Hematopoietic multipotent progenitor cell treated with erythropoietin and hydrocortisone succinate and interleukin-3 and kit ligand, for 4 days (in vitro differentiated cells): ENCODE measurements around the gene TESK2.
A peak's percentile ranks its signal among the peaks of the same experiment; 100 is the strongest.
"Not testable (repeated sequence)": the region's sequence is repeated elsewhere in the genome, so short reads cannot be mapped to it uniquely, and the experiment has no call there.

Experiments used
- DNase-seq: peaks from one replicate; pipeline ENCODE4 v3.0.0-alpha.2; 2015

Gene TESK2

DNA sequence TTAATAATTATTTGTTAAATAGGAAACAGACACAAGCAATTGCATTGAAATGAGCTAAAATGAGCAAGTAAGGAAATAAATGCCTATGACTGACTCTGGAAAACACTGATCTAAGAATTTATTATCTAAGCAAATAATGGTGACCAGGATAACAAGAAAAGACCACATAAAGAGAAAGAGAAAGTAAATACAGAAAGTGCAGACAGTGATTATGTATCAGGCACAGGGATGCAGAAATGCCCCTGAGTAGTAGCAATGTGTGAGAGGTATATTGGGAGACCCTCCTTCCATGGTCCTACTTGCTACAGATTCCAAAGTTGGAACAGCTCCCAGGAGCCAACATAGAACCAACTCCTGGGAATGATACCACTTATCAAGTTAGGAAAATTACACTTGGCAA, 117.4 kb downstream of the TESK2 start:
- DNase-seq, result no peak

- DNase-seq, result no peak
These were observed 120.4 kb downstream of the TESK2 start for GRCh38 chr1:45370575-45370974.

DNA sequence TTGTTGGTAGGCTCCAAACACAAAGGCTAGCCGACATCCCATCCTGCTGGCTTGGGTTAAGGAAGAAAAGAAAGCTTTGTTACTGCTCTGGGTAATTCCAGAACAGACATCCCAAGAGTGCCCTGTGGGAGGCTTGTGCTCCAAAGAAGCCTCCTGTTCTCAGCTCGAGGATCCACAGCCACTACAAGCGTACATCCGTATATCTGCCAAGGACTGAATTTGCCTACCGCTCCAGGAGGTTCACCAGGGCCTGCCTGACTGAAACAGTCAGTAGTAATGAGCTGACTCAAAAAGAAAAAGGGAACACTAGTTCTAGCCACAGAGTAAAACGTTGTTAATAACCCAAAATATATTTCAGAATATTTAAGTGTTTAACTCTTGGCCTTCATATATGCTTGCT, 125.9 kb downstream of the TESK2 start:
- DNase-seq, result no peak

DNA sequence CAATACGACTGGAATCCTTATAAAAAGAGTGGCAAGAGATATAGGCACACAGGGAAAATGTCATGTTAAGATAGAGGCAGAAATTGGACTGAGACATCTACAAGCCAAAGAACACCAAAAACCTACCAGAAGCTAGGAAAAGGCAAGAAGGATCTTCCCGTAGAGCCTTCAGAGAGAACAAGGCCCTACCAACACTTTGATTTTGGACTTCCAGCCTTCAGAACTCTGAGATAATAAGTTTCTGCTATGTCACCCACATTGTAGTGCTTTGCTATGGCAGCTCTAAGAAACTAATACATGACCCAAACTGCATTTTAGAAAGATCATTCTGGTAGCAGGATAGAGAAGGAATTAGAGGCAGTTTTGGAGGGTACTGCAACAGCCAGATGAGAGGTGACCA, 126.7 kb downstream of the TESK2 start:
- DNase-seq, result no peak

DNA sequence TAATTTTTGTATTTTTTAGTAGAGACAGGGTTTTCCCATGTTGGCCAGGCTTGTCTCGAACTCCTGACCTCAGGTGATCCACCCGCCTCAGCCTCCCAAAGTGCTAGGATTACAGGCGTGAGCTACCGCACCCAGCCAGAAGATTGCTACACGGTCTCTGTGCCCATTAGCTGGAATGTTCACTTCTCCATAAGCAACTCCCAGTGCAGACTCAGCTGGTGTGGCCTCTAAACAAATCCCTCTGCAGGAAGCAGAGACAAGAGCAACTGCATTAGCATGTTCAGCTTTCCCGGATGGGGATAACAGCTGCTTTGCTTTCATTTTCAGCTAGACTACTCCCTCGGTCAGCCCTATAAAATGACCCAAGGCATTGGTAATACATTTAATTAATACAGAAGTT, 130.0 kb downstream of the TESK2 start:
- not testable (repeated sequence) for DNase-seq

DNA sequence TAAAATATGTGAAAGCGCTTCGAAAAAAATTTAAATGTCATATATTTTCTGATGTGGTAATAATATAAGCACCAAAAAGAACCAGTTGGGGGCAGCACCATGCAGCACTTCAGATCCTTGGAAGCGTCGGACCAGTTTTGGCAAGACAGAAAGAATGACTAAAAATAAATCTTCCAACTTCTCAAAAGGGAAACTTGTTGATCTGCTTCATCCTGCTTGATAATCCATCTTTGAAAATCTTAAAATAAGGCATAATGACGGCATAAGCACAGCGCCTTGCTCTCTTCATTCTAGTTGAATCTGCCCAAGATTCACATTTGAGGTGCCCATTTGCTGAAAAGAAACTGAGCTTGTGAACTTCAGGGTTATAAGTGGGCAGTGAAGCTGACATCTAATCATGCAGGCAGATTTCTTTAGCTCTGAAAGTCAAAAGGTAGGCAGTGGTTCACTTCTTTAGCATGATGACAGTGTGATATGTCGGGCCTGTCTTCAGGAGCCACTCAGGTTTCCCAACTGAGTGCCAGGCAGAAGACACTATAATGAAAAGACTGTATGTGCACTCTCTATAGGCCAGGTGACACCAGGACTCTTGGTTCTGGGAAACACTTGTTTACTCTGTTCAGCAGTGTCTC, 131.0 kb downstream of the TESK2 start:
- peak; percentile 88 for DNase-seq

DNA sequence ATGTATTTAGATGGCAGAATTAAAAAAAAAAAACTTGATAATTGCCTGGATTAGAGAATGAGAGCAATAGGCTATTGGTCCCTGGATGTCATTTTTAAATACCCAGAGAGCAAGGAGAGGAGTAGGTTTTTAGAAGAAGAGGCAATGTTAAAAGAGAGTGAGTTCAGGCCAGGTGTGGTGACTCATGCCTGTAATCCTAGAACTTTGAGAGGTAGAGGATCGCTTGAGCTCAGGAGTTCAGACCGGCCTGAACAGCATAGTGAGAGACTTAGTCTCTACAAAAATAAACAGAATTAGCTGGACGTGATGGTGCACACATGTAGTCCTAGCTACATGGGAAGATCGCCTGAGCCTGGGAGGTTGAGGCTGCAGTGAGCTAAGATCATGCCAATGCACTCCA, 134.8 kb downstream of the TESK2 start:
- DNase-seq, result no peak

GRCh38 chr1:45355683-45356082, 135.3 kb downstream of the TESK2 start:
- no peak for DNase-seq

DNA sequence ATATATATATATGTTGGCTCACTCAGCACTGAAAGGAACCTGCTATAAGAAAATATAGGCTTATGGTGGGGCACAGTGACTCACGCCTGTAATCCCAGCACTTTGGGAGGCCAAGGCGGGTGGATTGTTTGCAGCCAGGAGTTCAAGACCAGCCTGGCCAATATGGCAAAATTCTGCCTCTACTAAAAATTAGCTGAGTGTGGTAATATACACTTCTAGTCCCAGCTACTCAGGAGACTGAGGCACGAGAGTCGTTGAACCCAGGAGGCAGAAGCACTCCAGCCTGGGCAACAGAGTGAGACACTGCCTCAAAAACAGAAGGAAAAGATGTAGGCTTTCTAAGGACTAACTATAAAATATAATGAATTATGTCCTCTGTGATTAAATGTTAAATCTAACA, 136.1 kb downstream of the TESK2 start:
- no peak for DNase-seq

DNA sequence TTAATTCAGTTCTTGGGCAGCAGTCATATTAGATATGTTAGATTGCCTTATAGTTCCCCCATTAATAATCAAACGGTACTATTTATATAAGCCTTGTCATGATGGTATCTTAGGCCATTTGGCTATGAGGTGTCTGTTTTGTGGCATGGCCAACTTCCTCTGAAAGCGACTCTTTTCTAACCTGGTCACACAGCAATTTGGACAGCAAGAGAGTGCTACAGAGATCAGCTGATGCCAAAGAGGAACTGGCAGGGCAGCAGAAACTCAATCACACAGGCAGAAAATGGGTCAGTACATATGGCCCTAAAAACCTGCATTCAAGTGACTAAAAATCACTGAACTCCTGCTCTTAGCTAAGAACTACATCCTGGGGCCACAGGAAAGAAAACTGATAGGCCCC, 137.3 kb downstream of the TESK2 start:
- peak; percentile 30 for DNase-seq

DNA sequence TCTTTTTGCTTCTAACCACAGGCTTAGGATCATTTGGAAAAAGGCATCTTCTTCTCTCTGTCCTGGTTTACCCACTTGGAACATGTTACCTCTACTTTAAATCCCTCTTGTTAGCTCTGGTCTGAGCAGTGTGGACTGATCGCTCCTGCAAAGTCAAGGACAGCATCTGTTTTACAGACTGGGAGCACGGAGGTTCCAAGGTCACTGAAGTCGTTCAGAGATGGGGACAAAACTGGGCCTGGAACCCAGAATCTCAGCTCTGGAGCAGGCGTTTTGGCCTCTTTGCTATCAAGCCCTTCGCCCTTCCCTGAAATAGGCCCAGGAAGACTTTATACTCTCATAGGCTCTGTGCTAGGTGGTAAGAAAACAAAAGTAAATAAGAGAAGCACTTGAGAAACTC, 139.5 kb downstream of the TESK2 start:
- DNase-seq, result no peak

DNA sequence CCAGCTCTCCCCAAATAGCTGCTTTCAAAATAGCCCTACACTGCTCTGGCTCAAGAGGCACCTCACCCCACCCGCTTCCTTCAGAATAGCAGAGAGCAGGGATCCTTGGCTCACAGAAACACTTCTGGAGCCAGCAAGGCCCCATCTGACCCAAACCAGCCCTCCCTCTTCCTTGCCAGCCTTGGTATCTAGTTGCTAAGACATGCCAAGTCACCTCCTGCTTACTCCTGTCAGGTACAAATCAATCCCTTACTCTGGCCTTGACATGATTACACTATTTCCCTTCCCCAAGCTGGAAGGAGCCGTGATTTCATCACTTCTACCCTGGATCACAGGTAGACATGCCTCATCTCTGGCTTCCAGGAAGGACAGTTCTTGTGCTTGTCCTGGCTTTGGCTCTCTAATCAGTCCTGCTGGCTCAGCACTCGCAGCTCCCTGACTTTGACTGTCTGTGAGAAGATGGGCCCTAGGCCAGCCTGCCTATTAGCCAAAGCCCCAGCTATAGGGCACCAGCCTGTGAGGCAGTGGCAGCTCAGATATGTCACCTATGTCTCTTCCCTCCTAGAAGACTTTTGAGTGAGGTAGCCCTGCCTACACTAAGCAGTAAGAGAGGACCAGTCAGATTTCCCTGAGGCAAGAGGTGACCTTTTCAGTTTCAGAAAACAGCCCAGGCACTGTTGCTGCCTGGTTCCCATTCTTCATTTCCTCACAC, 141.8 kb downstream of the TESK2 start:
- no peak for DNase-seq

GRCh38 chr1:45348609-45348965, 142.4 kb downstream of the TESK2 start:
- no peak for DNase-seq

DNA sequence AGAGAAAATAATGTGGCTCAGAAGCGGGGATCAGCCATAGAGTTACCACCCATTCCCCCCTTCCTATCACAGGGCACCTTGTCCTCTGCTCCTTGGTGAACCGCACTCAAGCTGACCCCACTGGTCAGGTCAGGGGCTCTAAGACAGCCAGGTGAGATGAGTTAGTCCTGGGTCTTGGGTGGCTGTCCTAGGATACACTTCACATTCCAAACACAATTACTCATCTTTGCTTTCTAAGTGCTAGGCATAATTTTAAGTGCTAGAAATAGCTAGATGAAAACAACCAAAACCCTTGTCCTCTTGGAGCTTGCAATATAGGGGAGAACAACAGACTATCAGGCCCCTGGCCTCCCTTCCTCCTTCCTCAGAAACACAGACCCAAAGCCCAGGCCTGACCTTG, 142.9 kb downstream of the TESK2 start:
- no peak for DNase-seq

GRCh38 chr1:45346473-45346872, 144.5 kb downstream of the TESK2 start:
- no peak for DNase-seq

DNA sequence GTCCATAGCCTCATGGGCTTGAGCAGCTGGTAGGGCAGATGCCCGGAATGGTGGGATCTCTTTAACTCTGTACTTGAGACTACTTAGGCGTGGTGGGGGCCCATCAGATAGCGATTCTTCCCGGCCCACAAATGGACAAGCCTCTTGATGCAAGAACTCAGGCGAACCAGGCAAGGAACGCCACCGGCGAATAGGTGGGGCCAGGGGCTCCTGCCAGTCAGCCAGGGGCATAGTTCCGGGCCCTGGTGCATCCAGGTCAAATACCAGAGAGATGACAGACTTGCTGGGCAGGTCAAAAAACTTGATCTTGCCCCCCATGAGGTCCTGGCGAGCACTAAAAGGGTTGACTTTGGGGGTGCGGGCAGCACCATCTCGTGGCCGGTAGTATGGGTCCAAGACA, 145.9 kb downstream of the TESK2 start:
- DNase-seq, result no peak

GRCh38 chr1:45344499-45344898, 146.5 kb downstream of the TESK2 start:
- DNase-seq, result no peak

- peak; percentile 65 for DNase-seq
These were observed 150.0 kb downstream of the TESK2 start for GRCh38 chr1:45340816-45341466.

DNA sequence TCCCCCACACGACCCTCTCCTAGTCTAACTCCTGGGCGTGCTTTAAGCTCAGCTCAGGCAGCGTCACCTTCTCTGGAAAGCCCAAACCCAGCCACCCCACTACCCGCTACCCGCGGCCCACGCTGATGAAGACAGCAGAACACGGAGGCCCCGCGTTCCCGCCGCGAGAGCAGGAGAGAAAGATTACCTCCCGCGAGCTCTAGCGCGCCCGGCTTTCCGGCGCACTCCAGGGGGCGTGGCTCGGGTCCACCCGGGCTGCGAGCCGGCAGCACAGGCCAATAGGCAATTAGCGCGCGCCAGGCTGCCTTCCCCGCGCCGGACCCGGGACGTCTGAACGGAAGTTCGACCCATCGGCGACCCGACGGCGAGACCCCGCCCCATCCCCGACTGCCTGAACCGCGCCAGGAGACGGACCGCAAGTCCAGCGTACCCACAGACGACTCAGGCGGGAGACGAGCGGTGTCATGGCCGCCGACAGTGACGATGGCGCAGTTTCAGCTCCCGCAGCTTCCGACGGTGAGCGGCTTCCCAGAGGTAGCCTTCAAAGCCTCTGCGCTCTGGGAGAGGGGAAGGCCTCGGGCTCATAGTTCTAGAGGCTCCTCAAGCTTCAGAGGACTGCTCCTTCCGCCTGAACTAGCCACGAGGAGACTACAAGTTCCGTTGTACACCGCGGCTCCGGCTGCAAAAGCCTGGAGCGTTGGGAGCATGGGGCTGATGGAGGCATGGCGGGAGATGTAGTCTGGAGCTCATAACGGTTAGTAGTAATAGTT, 151.0 kb downstream of the TESK2 start, which contains the start of the genes MUTYH and TOE1:
TSS of gene MUTYH (minus strand) at position 652 of the 770 bp plus-strand sequence. CDS start 5,935 bp downstream, outside the sequence.
TSS of gene TOE1 (plus strand) at position 382 of the 770 bp plus-strand sequence. CDS start at position 465, 83 bp downstream.
- DNase-seq, result peak; percentile 98

GRCh38 chr1:45337630-45338325, 153.2 kb downstream of the TESK2 start:
- DNase-seq, result no peak

- no peak for DNase-seq
These were observed 155.1 kb downstream of the TESK2 start for GRCh38 chr1:45335855-45336324.
